HepG2 (cell line): ENCODE results near the gene CCDC38. TPM values are rescaled to one million over a fixed set of nuclear protein-coding genes. Genes with fewer than 3 reads are reported as not detected.
A peak's percentile ranks its signal among the peaks of the same experiment; 100 is the strongest.

Experiments used
- ESRRA ChIP-seq: sonication (generic); formaldehyde crosslinking; IDR thresholded peaks from 2 replicates; pipeline ENCODE4 v1.5.1; 2020; ENCODE audit warnings: mild to moderate bottlenecking, low read depth, missing genetic modification reagents
- ZNF34 ChIP-seq: sonication (generic); formaldehyde crosslinking; IDR thresholded peaks from 2 replicates; pipeline ENCODE4 v1.4.0; 2020; ENCODE audit warnings: mild to moderate bottlenecking, missing genetic modification reagents, borderline replicate concordance
- ZNF343 ChIP-seq: sonication (generic); formaldehyde crosslinking; IDR thresholded peaks from 2 replicates; pipeline ENCODE4 v1.4.0; 2020; ENCODE audit warnings: mild to moderate bottlenecking, missing genetic modification reagents
- polyA plus RNA-seq, 8 experiments: library from polyadenylated mRNA; depleted of rRNA in 3 of 8; stranded (reverse) in 7 of 8; unstranded in 1 of 8; fragments of >200 nt; fragmentation: Illumina TruSeq in 4 of 8; extraction: Trizol in 4 of 8; gene quantifications; 2 replicates each; pipeline versions ENCODE4 v1.2.1 to v1.2.3, GENCODE V29; 2011 to 2016; ENCODE audit warnings: low read depth in 4 of 8, missing spikeins in 1 of 8, mixed read lengths in 1 of 8; ENCODE audit not compliant: insufficient read depth in 1 of 8
- total RNA-seq, 5 experiments: library from RNA; depleted of rRNA; stranded (reverse); fragments of >200 nt; fragmentation: Illumina TruSeq; extraction: Trizol; gene quantifications; 2 replicates each; pipeline ENCODE4 v1.2.3, GENCODE V29; 2016; ENCODE audit warnings: low read depth in 1 of 5
- TF ChIP-seq, protein P1 (sequence below), 2 experiments: sonication (generic) in 1 of 2; formaldehyde crosslinking in 1 of 2; IDR thresholded peaks; 2 replicates each; pipeline versions ENCODE4 v1.4.0 to v1.6.1; 2016 to 2020; ENCODE audit warnings: borderline replicate concordance in 1 of 2, low read depth in 1 of 2, mild to moderate bottlenecking in 1 of 2, missing genetic modification reagents in 1 of 2
- TF ChIP-seq, protein P2 (sequence below): sonication (generic); formaldehyde crosslinking; IDR thresholded peaks from 2 replicates; pipeline ENCODE4 v1.4.0; 2020; ENCODE audit warnings: missing genetic modification reagents, borderline replicate concordance
- TF ChIP-seq, protein P3 (sequence below): sonication (generic); formaldehyde crosslinking; IDR thresholded peaks from 2 replicates; pipeline ENCODE4 v1.4.0; 2020; ENCODE audit warnings: missing genetic modification reagents

Gene CCDC38
- total and polyA plus RNA-seq, 2 of the 13 experiments (the other 11 are each of a cell fraction or from before 2014, with no cell fraction given) = 0.24 to 0.32 TPM

- TF ChIP-seq, protein P1, sequence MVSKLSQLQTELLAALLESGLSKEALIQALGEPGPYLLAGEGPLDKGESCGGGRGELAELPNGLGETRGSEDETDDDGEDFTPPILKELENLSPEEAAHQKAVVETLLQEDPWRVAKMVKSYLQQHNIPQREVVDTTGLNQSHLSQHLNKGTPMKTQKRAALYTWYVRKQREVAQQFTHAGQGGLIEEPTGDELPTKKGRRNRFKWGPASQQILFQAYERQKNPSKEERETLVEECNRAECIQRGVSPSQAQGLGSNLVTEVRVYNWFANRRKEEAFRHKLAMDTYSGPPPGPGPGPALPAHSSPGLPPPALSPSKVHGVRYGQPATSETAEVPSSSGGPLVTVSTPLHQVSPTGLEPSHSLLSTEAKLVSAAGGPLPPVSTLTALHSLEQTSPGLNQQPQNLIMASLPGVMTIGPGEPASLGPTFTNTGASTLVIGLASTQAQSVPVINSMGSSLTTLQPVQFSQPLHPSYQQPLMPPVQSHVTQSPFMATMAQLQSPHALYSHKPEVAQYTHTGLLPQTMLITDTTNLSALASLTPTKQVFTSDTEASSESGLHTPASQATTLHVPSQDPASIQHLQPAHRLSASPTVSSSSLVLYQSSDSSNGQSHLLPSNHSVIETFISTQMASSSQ (IDR thresholded peaks at IDR 0.05; ENCODE audit: low read depth) = 0 out of 2 replicates have a peak, but pooled peaks have one; percentile 36
- TF ChIP-seq, protein P1 (CRISPR knock-in tag; IDR thresholded peaks at IDR 0.05; ENCODE audit: borderline replicate concordance) = no peak
- TF ChIP-seq, protein P2, sequence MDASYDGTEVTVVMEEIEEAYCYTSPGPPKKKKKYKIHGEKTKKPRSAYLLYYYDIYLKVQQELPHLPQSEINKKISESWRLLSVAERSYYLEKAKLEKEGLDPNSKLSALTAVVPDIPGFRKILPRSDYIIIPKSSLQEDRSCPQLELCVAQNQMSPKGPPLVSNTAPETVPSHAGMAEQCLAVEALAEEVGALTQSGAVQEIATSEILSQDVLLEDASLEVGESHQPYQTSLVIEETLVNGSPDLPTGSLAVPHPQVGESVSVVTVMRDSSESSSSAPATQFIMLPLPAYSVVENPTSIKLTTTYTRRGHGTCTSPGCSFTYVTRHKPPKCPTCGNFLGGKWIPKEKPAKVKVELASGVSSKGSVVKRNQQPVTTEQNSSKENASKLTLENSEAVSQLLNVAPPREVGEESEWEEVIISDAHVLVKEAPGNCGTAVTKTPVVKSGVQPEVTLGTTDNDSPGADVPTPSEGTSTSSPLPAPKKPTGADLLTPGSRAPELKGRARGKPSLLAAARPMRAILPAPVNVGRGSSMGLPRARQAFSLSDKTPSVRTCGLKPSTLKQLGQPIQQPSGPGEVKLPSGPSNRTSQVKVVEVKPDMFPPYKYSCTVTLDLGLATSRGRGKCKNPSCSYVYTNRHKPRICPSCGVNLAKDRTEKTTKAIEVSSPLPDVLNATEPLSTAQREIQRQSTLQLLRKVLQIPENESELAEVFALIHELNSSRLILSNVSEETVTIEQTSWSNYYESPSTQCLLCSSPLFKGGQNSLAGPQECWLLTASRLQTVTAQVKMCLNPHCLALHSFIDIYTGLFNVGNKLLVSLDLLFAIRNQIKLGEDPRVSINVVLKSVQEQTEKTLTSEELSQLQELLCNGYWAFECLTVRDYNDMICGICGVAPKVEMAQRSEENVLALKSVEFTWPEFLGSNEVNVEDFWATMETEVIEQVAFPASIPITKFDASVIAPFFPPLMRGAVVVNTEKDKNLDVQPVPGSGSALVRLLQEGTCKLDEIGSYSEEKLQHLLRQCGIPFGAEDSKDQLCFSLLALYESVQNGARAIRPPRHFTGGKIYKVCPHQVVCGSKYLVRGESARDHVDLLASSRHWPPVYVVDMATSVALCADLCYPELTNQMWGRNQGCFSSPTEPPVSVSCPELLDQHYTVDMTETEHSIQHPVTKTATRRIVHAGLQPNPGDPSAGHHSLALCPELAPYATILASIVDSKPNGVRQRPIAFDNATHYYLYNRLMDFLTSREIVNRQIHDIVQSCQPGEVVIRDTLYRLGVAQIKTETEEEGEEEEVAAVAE (CRISPR knock-in tag) = no peak
- TF ChIP-seq ESRRA (CRISPR knock-in tag) (0 out of 2 replicates have a peak, but pooled peaks have one; percentile 53), ZNF343 (CRISPR knock-in tag) (no peak), ZNF34 (no peak)
- TF ChIP-seq, protein P3, sequence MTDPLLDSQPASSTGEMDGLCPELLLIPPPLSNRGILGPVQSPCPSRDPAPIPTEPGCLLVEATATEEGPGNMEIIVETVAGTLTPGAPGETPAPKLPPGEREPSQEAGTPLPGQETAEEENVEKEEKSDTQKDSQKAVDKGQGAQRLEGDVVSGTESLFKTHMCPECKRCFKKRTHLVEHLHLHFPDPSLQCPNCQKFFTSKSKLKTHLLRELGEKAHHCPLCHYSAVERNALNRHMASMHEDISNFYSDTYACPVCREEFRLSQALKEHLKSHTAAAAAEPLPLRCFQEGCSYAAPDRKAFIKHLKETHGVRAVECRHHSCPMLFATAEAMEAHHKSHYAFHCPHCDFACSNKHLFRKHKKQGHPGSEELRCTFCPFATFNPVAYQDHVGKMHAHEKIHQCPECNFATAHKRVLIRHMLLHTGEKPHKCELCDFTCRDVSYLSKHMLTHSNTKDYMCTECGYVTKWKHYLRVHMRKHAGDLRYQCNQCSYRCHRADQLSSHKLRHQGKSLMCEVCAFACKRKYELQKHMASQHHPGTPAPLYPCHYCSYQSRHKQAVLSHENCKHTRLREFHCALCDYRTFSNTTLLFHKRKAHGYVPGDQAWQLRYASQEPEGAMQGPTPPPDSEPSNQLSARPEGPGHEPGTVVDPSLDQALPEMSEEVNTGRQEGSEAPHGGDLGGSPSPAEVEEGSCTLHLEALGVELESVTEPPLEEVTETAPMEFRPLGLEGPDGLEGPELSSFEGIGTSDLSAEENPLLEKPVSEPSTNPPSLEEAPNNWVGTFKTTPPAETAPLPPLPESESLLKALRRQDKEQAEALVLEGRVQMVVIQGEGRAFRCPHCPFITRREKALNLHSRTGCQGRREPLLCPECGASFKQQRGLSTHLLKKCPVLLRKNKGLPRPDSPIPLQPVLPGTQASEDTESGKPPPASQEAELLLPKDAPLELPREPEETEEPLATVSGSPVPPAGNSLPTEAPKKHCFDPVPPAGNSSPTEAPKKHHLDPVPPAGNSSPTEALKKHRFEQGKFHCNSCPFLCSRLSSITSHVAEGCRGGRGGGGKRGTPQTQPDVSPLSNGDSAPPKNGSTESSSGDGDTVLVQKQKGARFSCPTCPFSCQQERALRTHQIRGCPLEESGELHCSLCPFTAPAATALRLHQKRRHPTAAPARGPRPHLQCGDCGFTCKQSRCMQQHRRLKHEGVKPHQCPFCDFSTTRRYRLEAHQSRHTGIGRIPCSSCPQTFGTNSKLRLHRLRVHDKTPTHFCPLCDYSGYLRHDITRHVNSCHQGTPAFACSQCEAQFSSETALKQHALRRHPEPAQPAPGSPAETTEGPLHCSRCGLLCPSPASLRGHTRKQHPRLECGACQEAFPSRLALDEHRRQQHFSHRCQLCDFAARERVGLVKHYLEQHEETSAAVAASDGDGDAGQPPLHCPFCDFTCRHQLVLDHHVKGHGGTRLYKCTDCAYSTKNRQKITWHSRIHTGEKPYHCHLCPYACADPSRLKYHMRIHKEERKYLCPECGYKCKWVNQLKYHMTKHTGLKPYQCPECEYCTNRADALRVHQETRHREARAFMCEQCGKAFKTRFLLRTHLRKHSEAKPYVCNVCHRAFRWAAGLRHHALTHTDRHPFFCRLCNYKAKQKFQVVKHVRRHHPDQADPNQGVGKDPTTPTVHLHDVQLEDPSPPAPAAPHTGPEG (CRISPR knock-in tag) = no peak
Observed at GRCh38 chr12:95976416-95976832, 34.0 kb upstream of the CCDC38 start (continued).
